GM06990 (cell line): Measurements from ENCODE around the gene TCP11L2.

Experiments
- DNase-seq: peaks from one replicate; pipeline ENCODE4 v3.0.0-alpha.2; 2011; ENCODE audit not compliant: insufficient read length; ENCODE audit errors: extremely low read depth
- H3K27me3 ChIP-seq: replicated peaks from 2 replicates; pipeline ENCODE4 v1.6.0; 2011; ENCODE audit warnings: low read length; ENCODE audit not compliant: control insufficient read depth, insufficient read depth
- H3K36me3 ChIP-seq: 2 replicates; pipeline ENCODE4 v1.5.1; 2011; ENCODE audit warnings: low read length; ENCODE audit not compliant: control insufficient read depth, insufficient read depth
- H3K4me3 ChIP-seq: replicated peaks from 2 replicates; pipeline ENCODE4 v1.5.1; 2011; ENCODE audit warnings: low read depth, mild to moderate bottlenecking, control low read depth, low read length
- CTCF ChIP-seq: IDR thresholded peaks from 2 replicates; pipeline ENCODE4 v1.5.1; 2011; ENCODE audit warnings: low read length, control low read depth, mild to moderate bottlenecking, inconsistent platforms; ENCODE audit not compliant: insufficient read depth, poor library complexity, severe bottlenecking

TCP11L2 gene

GRCh38 chr12:106387848-106388377 lies 85.4 kb downstream of the TCP11L2 start:
- no peaks in the 10 kb centered on the region; the same call in none of the 2 replicates for H3K36me3 ChIP-seq
- H3K4me3 ChIP-seq, result no peak overlapping the region
- no peaks in the 10 kb centered on the region for H3K27me3 ChIP-seq
- no peak for TF ChIP-seq CTCF
- DNase-seq, result no peak

GRCh38 chr12:106389151-106389550 lies 86.6 kb downstream of the TCP11L2 start:
- H3K36me3 ChIP-seq, result no peaks in the 10 kb centered on the region; the same call in none of the 2 replicates
- no peak for DNase-seq
- H3K27me3 ChIP-seq, result no peaks in the 10 kb centered on the region
- no peak for TF ChIP-seq CTCF
- no peak overlapping the region for H3K4me3 ChIP-seq

GRCh38 chr12:106392759-106393158 lies 90.2 kb downstream of the TCP11L2 start:
- peaks cover 2% of the 10 kb centered on the region for H3K36me3 ChIP-seq
- no peak for DNase-seq
- TF ChIP-seq CTCF, result no peak
- no peak overlapping the region for H3K4me3 ChIP-seq
- no peaks in the 10 kb centered on the region for H3K27me3 ChIP-seq
